Activated B cell treated with CpG ODN at 0.5 μM for 24 hours (primary cell): ENCODE measurements around the gene ANKRD10. TPM values are rescaled to one million over a fixed set of nuclear protein-coding genes. Genes with fewer than 3 reads are reported as not detected.
"Not testable (repeated sequence)": the region's sequence is repeated elsewhere in the genome, so short reads cannot be mapped to it uniquely, and the experiment has no call there.

ENCODE experiments used
- ATAC-seq: fragments of 200-7000 bp; cut with Tn5 transposase; one replicate; pipeline ENCODE4 v1.10.0; 2021; ENCODE audit warnings: low read depth, mild to moderate bottlenecking, moderate library complexity
- CTCF ChIA-PET: fragments of 350-600 bp; sonication (Branson Sonifier 250); formaldehyde crosslinking; loops from one replicate; lab custom pipeline; 2021; ENCODE audit warnings: antibody characterized with exemption; lab: Charles Lee
- POLR2A ChIA-PET: fragments of 350-600 bp; sonication (Branson Sonifier 250); formaldehyde crosslinking; loops from one replicate; lab custom pipeline; 2021; ENCODE audit warnings: antibody characterized with exemption; lab: Charles Lee
- DNase-seq: peaks from one replicate; pipeline ENCODE4 v3.0.0; 2022
- H3K27ac Mint-ChIP-seq: one replicate; pipeline ENCODE4 v1.8.0; 2020; ENCODE audit warnings: mixed read lengths
- H3K27me3 Mint-ChIP-seq: one replicate; pipeline ENCODE4 v1.8.0; 2021; ENCODE audit warnings: mixed read lengths
- H3K36me3 Mint-ChIP-seq: one replicate; pipeline ENCODE4 v1.8.0; 2021; ENCODE audit warnings: low read depth, mixed read lengths
- H3K4me1 Mint-ChIP-seq: one replicate; pipeline ENCODE4 v1.8.0; 2021; ENCODE audit warnings: mixed read lengths
- H3K4me3 Mint-ChIP-seq: one replicate; pipeline ENCODE4 v1.8.0; 2020; ENCODE audit warnings: mild to moderate bottlenecking, mixed read lengths
- H3K9me3 Mint-ChIP-seq: one replicate; pipeline ENCODE4 v1.8.0; 2020; ENCODE audit warnings: mixed read lengths
- intact Hi-C: fragments of 100-400 bp; cut with micrococcal nuclease; formaldehyde crosslinking; loops from one replicate; pipeline ENCODE4 v1.15.1; 2024
- total RNA-seq: library from RNA; stranded (reverse); gene quantifications from 2 replicates; pipeline ENCODE4 v1.2.3, GENCODE V29; 2022
- TF ChIP-seq, protein P1 (sequence below): fragments of 200-600 bp; IDR thresholded peaks from one replicate; pipeline ENCODE4 v1.8.0; 2022; ENCODE audit warnings: antibody characterized with exemption, mild to moderate bottlenecking

The ANKRD10 gene
- total RNA-seq, 1 donor from 2014 or later = 256 TPM

DNA sequence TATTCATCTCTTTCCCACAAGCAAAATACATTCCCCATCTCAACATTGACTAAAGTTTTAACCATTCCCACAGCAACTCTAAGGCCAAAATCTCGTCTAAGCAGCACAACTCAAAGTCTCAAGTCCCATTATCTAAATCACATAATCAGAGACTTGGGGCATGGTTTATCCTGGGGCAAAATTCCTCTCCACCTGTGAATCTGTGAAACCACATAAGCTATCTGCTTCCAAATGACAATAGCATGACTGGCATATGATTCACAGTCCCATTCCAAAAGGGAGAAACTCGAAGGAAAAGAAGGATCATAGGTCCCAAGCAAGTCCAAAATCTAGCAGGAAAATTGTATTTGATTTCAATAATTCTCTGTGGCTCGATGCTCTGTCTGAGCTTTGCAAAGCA is 73.0 kb downstream of the ANKRD10 start:
- Mint-ChIP-seq H3K4me1 (no peaks in the 10 kb centered on the region), H3K27ac (no peak overlapping the region), H3K27me3 (peaks cover 39% of the 10 kb centered on the region), H3K4me3 (no peak overlapping the region), H3K36me3 (no peaks in the 10 kb centered on the region), H3K9me3 (peaks cover 5% of the 10 kb centered on the region)
- no peak for DNase-seq
- no peak for ATAC-seq
- POLR2A ChIA-PET = no interaction called here
- intact Hi-C loops = no loop called here
- TF ChIP-seq, protein P1, sequence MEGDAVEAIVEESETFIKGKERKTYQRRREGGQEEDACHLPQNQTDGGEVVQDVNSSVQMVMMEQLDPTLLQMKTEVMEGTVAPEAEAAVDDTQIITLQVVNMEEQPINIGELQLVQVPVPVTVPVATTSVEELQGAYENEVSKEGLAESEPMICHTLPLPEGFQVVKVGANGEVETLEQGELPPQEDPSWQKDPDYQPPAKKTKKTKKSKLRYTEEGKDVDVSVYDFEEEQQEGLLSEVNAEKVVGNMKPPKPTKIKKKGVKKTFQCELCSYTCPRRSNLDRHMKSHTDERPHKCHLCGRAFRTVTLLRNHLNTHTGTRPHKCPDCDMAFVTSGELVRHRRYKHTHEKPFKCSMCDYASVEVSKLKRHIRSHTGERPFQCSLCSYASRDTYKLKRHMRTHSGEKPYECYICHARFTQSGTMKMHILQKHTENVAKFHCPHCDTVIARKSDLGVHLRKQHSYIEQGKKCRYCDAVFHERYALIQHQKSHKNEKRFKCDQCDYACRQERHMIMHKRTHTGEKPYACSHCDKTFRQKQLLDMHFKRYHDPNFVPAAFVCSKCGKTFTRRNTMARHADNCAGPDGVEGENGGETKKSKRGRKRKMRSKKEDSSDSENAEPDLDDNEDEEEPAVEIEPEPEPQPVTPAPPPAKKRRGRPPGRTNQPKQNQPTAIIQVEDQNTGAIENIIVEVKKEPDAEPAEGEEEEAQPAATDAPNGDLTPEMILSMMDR = no peak
- CTCF ChIA-PET = no interaction called here

DNA sequence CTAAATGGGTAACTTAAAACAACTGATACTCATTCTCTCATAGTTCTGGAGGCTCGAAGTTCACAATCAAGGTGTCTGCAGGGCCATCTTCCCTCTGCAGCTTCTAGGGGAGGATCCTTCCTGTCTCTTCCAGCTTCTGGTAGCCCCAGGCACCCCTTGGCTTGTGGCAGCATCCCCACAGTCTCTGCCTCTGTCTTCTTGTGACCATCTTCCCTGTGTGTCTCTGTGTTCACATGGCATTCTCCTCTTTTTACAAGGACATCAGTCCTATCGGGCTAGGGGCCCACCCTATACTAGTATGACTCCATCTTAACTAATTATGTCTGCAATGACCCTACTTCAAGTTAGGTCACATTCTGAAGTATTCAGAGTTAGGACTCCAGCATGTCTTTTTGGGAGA is 73.5 kb downstream of the ANKRD10 start:
- no peak for ATAC-seq
- POLR2A ChIA-PET = no interaction called here
- no peak overlapping the region for H3K27ac Mint-ChIP-seq

DNA sequence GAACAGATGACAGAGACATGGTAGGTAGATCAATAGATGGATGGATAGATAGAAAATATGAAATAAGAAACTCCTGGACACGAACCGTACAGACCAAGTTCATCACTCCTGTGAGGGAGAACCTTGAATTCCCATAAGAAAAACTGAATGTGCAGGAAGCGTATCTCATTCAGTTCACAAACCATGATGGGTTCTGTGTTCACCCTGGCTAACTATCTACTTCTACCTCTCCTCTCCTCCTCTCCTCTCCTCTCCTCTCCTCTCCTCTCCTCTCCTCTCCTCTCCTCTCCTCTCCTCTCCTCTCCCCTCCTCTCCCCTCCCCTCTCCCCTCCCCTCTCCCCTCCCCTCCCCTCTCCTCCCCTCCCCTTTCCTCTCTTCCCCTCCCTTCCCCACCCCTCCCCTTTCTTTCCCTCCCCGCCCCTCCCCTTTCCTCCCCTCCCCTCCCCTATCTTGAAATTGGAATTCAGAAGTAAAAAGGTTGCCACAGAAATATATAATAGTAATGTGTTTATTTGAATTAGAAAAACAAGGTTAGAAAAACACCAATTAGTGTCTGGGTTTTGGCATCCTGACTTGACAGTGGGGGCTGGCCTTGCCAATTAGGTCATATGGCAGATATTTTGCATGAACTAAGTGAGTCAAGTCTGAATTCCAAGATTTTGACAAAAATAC is 75.9 kb downstream of the ANKRD10 start:
- Mint-ChIP-seq H3K9me3 (peaks cover 5% of the 10 kb centered on the region), H3K27ac (no peak overlapping the region), H3K36me3 (no peaks in the 10 kb centered on the region), H3K4me1 (no peaks in the 10 kb centered on the region), H3K27me3 (peaks cover 22% of the 10 kb centered on the region), H3K4me3 (no peak overlapping the region)
- POLR2A ChIA-PET = no interaction called here
- TF ChIP-seq, protein P1 = no peak
- intact Hi-C loops = no loop called here
- CTCF ChIA-PET = no interaction called here
- ATAC-seq (no peak), DNase-seq (no peak)

More for the DNA sequence above, 73.5 kb downstream of the ANKRD10 start:
- CTCF ChIA-PET = no interaction called here
- Mint-ChIP-seq H3K27me3 (peaks cover 36% of the 10 kb centered on the region), H3K36me3 (no peaks in the 10 kb centered on the region), H3K4me1 (no peaks in the 10 kb centered on the region), H3K4me3 (no peak overlapping the region), H3K9me3 (peaks cover 5% of the 10 kb centered on the region)
- TF ChIP-seq, protein P1 = no peak
- no peak for DNase-seq
- intact Hi-C loops = no loop called here

DNA sequence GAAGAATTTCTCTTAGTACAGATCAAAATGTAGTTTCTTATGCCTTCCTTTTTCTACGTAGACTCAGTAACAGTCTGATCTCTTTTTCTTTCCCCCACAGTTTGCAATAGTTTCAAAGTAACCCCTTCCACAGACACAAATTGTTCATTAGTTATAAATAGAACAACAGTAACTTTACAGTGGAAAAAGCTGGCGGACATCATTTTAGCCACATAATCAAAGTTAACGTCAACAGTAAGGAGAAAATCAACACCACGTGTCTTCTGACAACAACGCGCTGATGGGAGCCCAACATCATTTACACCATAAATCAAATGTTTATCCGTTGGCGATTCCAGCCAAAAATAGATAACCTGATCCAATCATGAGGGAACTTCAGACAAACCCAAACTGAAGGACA is 76.8 kb downstream of the ANKRD10 start:
- no peaks in the 10 kb centered on the region for H3K4me1 Mint-ChIP-seq
- H3K27ac Mint-ChIP-seq = no peak overlapping the region
- POLR2A ChIA-PET = no interaction called here
- intact Hi-C loops = no loop called here
- no peak for DNase-seq
- no peak overlapping the region for H3K4me3 Mint-ChIP-seq
- CTCF ChIA-PET = no interaction called here
- TF ChIP-seq, protein P1 = no peak
- H3K27me3 Mint-ChIP-seq = peaks cover 19% of the 10 kb centered on the region
- no peak for ATAC-seq
- H3K36me3 Mint-ChIP-seq = no peaks in the 10 kb centered on the region
- peaks cover 5% of the 10 kb centered on the region for H3K9me3 Mint-ChIP-seq

DNA sequence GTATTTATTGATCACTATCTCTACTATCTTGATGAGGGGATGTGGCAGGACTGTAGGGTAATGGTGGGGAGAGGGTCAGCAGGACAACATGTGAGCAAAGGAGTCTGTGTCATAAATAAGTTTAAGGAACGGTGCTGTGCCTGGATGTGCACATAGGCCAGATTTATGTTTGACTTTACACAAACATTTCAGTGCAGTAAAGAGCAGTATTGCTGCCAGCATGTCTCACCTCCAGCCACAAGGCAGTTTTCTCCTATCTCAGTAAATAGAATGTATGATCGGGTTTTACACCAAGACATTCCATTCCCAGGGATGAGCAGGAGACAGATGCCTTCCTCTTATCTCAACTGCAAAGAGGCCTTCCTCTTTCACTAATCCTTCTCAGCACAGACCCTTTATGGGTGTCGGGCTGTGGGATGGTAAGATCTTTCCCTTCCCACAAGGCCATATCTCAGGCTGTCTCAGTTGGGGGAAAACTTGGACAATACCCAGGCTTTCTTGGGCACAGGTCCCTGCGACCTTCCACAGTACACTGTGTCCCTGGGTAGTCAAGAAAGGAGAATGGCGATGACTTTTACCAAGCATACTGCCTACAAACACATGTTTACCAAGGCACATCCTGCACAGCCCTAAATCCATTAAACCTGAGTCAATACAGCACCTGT is 77.3 kb downstream of the ANKRD10 start:
- ATAC-seq, DNase-seq: not testable (repeated sequence)

More for the DNA sequence above, 77.3 kb downstream of the ANKRD10 start:
- H3K4me3 Mint-ChIP-seq, POLR2A ChIA-PET, H3K27ac Mint-ChIP-seq, H3K9me3 Mint-ChIP-seq, intact Hi-C loops, CTCF ChIA-PET, H3K4me1 Mint-ChIP-seq, H3K36me3 Mint-ChIP-seq: not testable (repeated sequence)
- peaks cover 18% of the 10 kb centered on the region for H3K27me3 Mint-ChIP-seq
